Vagina (tissue), 2 donors: ENCODE data around the gene TMEM139. TPM values are rescaled to one million over a fixed set of nuclear protein-coding genes. Genes with fewer than 3 reads are reported as not detected.

Source experiments
- DNase-seq, 2 donors: peaks; one replicate each; pipeline ENCODE4 v3.0.0-alpha.2; 2017; ENCODE audit errors: extremely low spot score in 2 of 2
- H3K27ac ChIP-seq: fragments of 200-600 bp; sonication (generic); one replicate; pipeline ENCODE4 v1.5.1; 2019
- H3K27me3 ChIP-seq: fragments of 200-600 bp; sonication (generic); one replicate; pipeline ENCODE4 v1.5.1; 2019
- H3K36me3 ChIP-seq, 2 donors: fragments of 200-600 bp; sonication (generic); one replicate each; pipeline ENCODE4 v1.5.1; 2017 to 2019
- H3K4me1 ChIP-seq: fragments of 200-600 bp; sonication (generic); one replicate; pipeline ENCODE4 v1.5.1; 2019
- H3K4me3 ChIP-seq, 2 donors: fragments of 200-600 bp; sonication (generic); 1 replicate in 1 of 2; 2 replicates in 1 of 2; pipeline ENCODE4 v1.5.1; 2016 to 2019
- H3K9me3 ChIP-seq: fragments of 200-600 bp; sonication (generic); one replicate; pipeline ENCODE4 v1.5.1; 2019
- POLR2A ChIP-seq, 2 donors: fragments of 450-650 bp; IDR thresholded peaks; one replicate each; pipeline ENCODE4 v1.6.1; 2017; ENCODE audit warnings: antibody characterized with exemption in 2 of 2, mild to moderate bottlenecking in 2 of 2, moderate library complexity in 2 of 2
- POLR2AphosphoS5 ChIP-seq, 2 donors: sonication (generic); formaldehyde crosslinking; IDR thresholded peaks; one replicate each; pipeline ENCODE4 v1.9.0; 2017; ENCODE audit warnings: antibody characterized with exemption in 2 of 2, mild to moderate bottlenecking in 2 of 2, low read depth in 1 of 2; ENCODE audit not compliant: insufficient read depth in 1 of 2
- intact Hi-C: fragments of 100-400 bp; cut with DNase I; formaldehyde crosslinking; loops from one replicate; pipeline ENCODE4 v1.15.1; 2023
- total RNA-seq: library from RNA; depleted of rRNA; stranded (reverse); fragments of >200 nt; gene quantifications from one replicate; pipeline ENCODE4 v1.2.3, GENCODE V29; 2016
- TF ChIP-seq, protein P1 (sequence below), 3 experiments: fragments of 450-650 bp in 2 of 3; fragments of 200-600 bp in 1 of 3; sonication (generic) in 1 of 3; IDR thresholded peaks; one replicate each; pipeline ENCODE4 v1.5.1; 2017 to 2019; ENCODE audit warnings: antibody characterized with exemption in 3 of 3, mild to moderate bottlenecking in 2 of 3, moderate library complexity in 2 of 3

The TMEM139 gene
- total RNA-seq, 1 donor from 2014 or later, result not detected

DNA sequence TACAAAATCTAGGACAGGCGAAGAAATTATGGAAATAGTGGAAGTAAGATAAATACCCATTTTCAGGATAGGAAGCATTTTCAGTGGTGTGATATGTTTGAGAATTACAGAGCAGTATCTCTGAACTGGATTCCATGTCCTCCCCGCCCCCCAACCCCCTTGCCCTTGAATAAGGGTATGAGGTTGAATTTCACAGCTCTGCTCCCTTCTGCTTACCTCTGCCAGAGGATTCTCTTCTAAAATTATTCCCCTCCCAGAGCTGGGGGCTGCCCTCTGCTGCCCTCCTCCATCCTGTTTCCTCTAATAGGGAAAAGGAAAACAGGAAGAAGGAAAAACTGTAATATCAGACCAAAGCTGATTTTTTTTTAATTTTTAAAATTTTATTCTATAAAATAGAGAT lies 23.9 kb downstream of the TMEM139 start:
- Histone ChIP-seq H3K27ac (no peak overlapping the region), H3K9me3 (no peaks in the 10 kb centered on the region), H3K4me1 (no peaks in the 10 kb centered on the region), H3K36me3 (peaks cover 0 to 45% of the 10 kb centered on the region in 2 donors), H3K27me3 (no peaks in the 10 kb centered on the region), H3K4me3 (no peak overlapping the region)
- intact Hi-C loops, result no loop called here
- no peak for TF ChIP-seq POLR2AphosphoS5 (IDR thresholded peaks at IDR 0.05; ENCODE audit: insufficient read depth in 1 of 2, low read depth in 1 of 2)
- no peak for TF ChIP-seq POLR2A (IDR thresholded peaks at IDR 0.05)
- TF ChIP-seq, protein P1, sequence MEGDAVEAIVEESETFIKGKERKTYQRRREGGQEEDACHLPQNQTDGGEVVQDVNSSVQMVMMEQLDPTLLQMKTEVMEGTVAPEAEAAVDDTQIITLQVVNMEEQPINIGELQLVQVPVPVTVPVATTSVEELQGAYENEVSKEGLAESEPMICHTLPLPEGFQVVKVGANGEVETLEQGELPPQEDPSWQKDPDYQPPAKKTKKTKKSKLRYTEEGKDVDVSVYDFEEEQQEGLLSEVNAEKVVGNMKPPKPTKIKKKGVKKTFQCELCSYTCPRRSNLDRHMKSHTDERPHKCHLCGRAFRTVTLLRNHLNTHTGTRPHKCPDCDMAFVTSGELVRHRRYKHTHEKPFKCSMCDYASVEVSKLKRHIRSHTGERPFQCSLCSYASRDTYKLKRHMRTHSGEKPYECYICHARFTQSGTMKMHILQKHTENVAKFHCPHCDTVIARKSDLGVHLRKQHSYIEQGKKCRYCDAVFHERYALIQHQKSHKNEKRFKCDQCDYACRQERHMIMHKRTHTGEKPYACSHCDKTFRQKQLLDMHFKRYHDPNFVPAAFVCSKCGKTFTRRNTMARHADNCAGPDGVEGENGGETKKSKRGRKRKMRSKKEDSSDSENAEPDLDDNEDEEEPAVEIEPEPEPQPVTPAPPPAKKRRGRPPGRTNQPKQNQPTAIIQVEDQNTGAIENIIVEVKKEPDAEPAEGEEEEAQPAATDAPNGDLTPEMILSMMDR (IDR thresholded peaks at IDR 0.05), result no peak
- no peak for DNase-seq

- no peaks in the 10 kb centered on the region for H3K27me3 ChIP-seq
- no peak for DNase-seq
- H3K27ac ChIP-seq, result no peak overlapping the region
- no peak overlapping the region for H3K4me3 ChIP-seq
- H3K9me3 ChIP-seq, result no peaks in the 10 kb centered on the region
- no peaks in the 10 kb centered on the region for H3K36me3 ChIP-seq
- intact Hi-C loops, result no loop called here
- TF ChIP-seq POLR2AphosphoS5 (IDR thresholded peaks at IDR 0.05; ENCODE audit: insufficient read depth in 1 of 2, low read depth in 1 of 2) (no peak), POLR2A (IDR thresholded peaks at IDR 0.05) (no peak)
- TF ChIP-seq, protein P1 (IDR thresholded peaks at IDR 0.05), result no peak
- peaks cover 10% of the 10 kb centered on the region for H3K4me1 ChIP-seq
These were observed 29.4 kb downstream of the TMEM139 start for GRCh38 chr7:143314127-143314526.

GRCh38 chr7:143315776-143316175 lies 31.0 kb downstream of the TMEM139 start, which contains the start of gene CLCN1:
Gene CLCN1, plus strand, starts transcription at chr7:143316111. Its CDS starts 102 bp downstream, at chr7:143316213.
- DNase-seq, result no peak
- Histone ChIP-seq H3K4me3 (no peak within 1 kb of the TSS), H3K9me3 (no peaks in the 10 kb centered on the region), H3K4me1 (peaks cover 15% of the 10 kb centered on the region), H3K27ac (no peak within 1 kb of the TSS), H3K36me3 (no peaks in the 10 kb centered on the region), H3K27me3 (no peaks in the 10 kb centered on the region)
- TF ChIP-seq POLR2A (IDR thresholded peaks at IDR 0.05), result no peak
- TF ChIP-seq, protein P1 (IDR thresholded peaks at IDR 0.05), result no peak
- TF ChIP-seq POLR2AphosphoS5 (IDR thresholded peaks at IDR 0.05; ENCODE audit: insufficient read depth in 1 of 2, low read depth in 1 of 2), result no peak
- intact Hi-C loops, result no loop called here

GRCh38 chr7:143316492-143316891 lies 31.7 kb downstream of the TMEM139 start:
- Histone ChIP-seq H3K27ac (no peak overlapping the region), H3K4me1 (peaks cover 15% of the 10 kb centered on the region), H3K27me3 (no peaks in the 10 kb centered on the region), H3K4me3 (no peak overlapping the region), H3K36me3 (no peaks in the 10 kb centered on the region), H3K9me3 (no peaks in the 10 kb centered on the region)
- DNase-seq, result no peak
- TF ChIP-seq POLR2AphosphoS5 (IDR thresholded peaks at IDR 0.05; ENCODE audit: insufficient read depth in 1 of 2, low read depth in 1 of 2), result no peak
- TF ChIP-seq, protein P1 (IDR thresholded peaks at IDR 0.05), result no peak
- TF ChIP-seq POLR2A (IDR thresholded peaks at IDR 0.05), result no peak
- intact Hi-C loops, result no loop called here

DNA sequence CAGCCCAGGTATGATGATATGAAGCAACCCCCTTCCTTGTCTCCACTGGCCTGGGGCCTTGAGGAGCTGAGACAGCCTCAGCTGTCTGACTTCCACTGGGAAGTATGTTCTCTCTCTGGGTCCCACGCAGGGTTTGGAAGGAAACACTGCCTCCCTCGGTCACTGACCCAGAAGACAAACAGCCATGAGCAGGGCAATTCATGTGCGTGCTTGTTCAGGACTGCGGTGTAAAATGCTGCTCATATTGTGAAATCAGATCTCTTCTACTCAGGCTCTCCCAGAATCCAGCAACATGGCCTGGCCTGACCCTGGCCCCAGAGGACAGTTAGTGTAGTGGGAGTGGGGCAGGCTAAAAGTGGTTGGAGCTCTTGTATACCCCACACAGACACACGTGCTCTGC lies 33.9 kb downstream of the TMEM139 start:
- no peaks in the 10 kb centered on the region for H3K9me3 ChIP-seq
- intact Hi-C loops, result no loop called here
- TF ChIP-seq POLR2A (IDR thresholded peaks at IDR 0.05) (no peak), POLR2AphosphoS5 (IDR thresholded peaks at IDR 0.05; ENCODE audit: insufficient read depth in 1 of 2, low read depth in 1 of 2) (peak; percentile 13 to 24)
- TF ChIP-seq, protein P1 (IDR thresholded peaks at IDR 0.05), result no peak
- H3K4me1 ChIP-seq, result peaks cover 15% of the 10 kb centered on the region
- no peak for DNase-seq
- no peaks in the 10 kb centered on the region for H3K36me3 ChIP-seq
- no peak overlapping the region for H3K27ac ChIP-seq
- H3K27me3 ChIP-seq, result no peaks in the 10 kb centered on the region
- no peak overlapping the region for H3K4me3 ChIP-seq
